Hematopoietic multipotent progenitor cell treated with erythropoietin and hydrocortisone succinate and interleukin-3 and kit ligand, for 4 days (in vitro differentiated cells): ENCODE results near the gene ACACA.
"Not testable (repeated sequence)": the region's sequence is repeated elsewhere in the genome, so short reads cannot be mapped to it uniquely, and the experiment has no call there.

Experiments
- DNase-seq: peaks from one replicate; pipeline ENCODE4 v3.0.0-alpha.2; 2015

The ACACA gene

GRCh38 chr17:37167756-37168155 lies 238.9 kb downstream of the ACACA start:
- DNase-seq = no peak

GRCh38 chr17:37164057-37164456 lies 242.6 kb downstream of the ACACA start:
- DNase-seq = no peak

GRCh38 chr17:37162800-37163199 lies 243.8 kb downstream of the ACACA start:
- no peak for DNase-seq

GRCh38 chr17:37160944-37161343 lies 245.7 kb downstream of the ACACA start:
- no peak for DNase-seq

GRCh38 chr17:37158290-37158689 lies 248.3 kb downstream of the ACACA start:
- DNase-seq = no peak

- DNase-seq = no peak
Measured at GRCh38 chr17:37148156-37148555, 258.5 kb downstream of the ACACA start.

GRCh38 chr17:37147301-37147812 lies 259.3 kb downstream of the ACACA start:
- DNase-seq = no peak

- DNase-seq = no peak
Measured at GRCh38 chr17:37146086-37147064, 260.3 kb downstream of the ACACA start.

GRCh38 chr17:37144075-37144701 lies 262.4 kb downstream of the ACACA start:
- DNase-seq = no peak

GRCh38 chr17:37143558-37143957 lies 263.1 kb downstream of the ACACA start:
- not testable (repeated sequence) for DNase-seq

- DNase-seq = no peak
Measured at GRCh38 chr17:37142294-37142896, 264.2 kb downstream of the ACACA start.

- no peak for DNase-seq
Measured at GRCh38 chr17:37138571-37139120, 268.0 kb downstream of the ACACA start.

- DNase-seq = no peak
Measured at GRCh38 chr17:37137906-37138514, 268.6 kb downstream of the ACACA start.

GRCh38 chr17:37137070-37137610 lies 269.5 kb downstream of the ACACA start:
- DNase-seq = peak; percentile 11

- no peak for DNase-seq
Measured at GRCh38 chr17:37135576-37135975, 271.1 kb downstream of the ACACA start.

GRCh38 chr17:37134050-37134449 lies 272.6 kb downstream of the ACACA start:
- peak; percentile 91 for DNase-seq

- DNase-seq = no peak
Measured at GRCh38 chr17:37133136-37133535, 273.5 kb downstream of the ACACA start.

- DNase-seq = no peak
Measured at GRCh38 chr17:37131669-37132611, 274.7 kb downstream of the ACACA start.

- DNase-seq = no peak
Measured at GRCh38 chr17:37130984-37131446, 275.6 kb downstream of the ACACA start.

- DNase-seq = peak; percentile 11
Measured at GRCh38 chr17:37124821-37125173, 281.8 kb downstream of the ACACA start.
